Natural killer cell (primary cell): ENCODE results near the gene ACBD4. TPM values are rescaled to one million over a fixed set of nuclear protein-coding genes. Genes with fewer than 3 reads are reported as not detected.

Source experiments
- ATAC-seq, 3 donors: fragments of 150-1000 bp in 2 of 3; fragments of 200-7000 bp in 1 of 3; cut with Tn5 transposase; 1 replicate in 1 of 3; 2 replicates in 2 of 3; pipeline ENCODE4 v1.10.0; 2021; ENCODE audit warnings: mild to moderate bottlenecking in 2 of 3, moderate library complexity in 2 of 3
- DNase-seq, 2 donors: peaks; one replicate each; pipeline versions ENCODE4 v3.0.0 to v3.0.0-alpha.2; 2013 to 2021; ENCODE audit warnings: mixed read lengths in 1 of 2
- H3K27ac ChIP-seq: one replicate; pipeline ENCODE4 v1.5.1; 2013; ENCODE audit warnings: mild to moderate bottlenecking, low read length
- H3K27me3 ChIP-seq: one replicate; pipeline ENCODE4 v1.6.1; 2013; ENCODE audit warnings: low read length; ENCODE audit not compliant: control insufficient read depth, insufficient read depth
- H3K36me3 ChIP-seq: one replicate; pipeline ENCODE4 v1.6.1; 2013; ENCODE audit warnings: low read length; ENCODE audit not compliant: control insufficient read depth, insufficient read depth
- H3K4me1 ChIP-seq: one replicate; pipeline ENCODE4 v1.6.1; 2013; ENCODE audit warnings: low read length; ENCODE audit not compliant: control insufficient read depth, insufficient read depth
- H3K4me3 ChIP-seq: one replicate; pipeline ENCODE4 v1.5.1; 2013; ENCODE audit warnings: low read length
- H3K9me3 ChIP-seq: one replicate; pipeline ENCODE4 v1.6.1; 2013; ENCODE audit warnings: low read length; ENCODE audit not compliant: control insufficient read depth, insufficient read depth
- H3K27ac Mint-ChIP-seq, 2 donors: one replicate each; pipeline ENCODE4 v1.8.0; 2022; ENCODE audit warnings: mild to moderate bottlenecking in 2 of 2, mixed read lengths in 2 of 2, moderate library complexity in 1 of 2
- H3K27me3 Mint-ChIP-seq, 2 donors: one replicate each; pipeline ENCODE4 v1.8.0; 2022; ENCODE audit warnings: low read depth in 2 of 2, mixed read lengths in 2 of 2
- H3K36me3 Mint-ChIP-seq: one replicate; pipeline ENCODE4 v1.8.0; 2022; ENCODE audit warnings: mixed read lengths
- H3K4me1 Mint-ChIP-seq, 2 donors: one replicate each; pipeline ENCODE4 v1.8.0; 2022; ENCODE audit warnings: mixed read lengths in 2 of 2
- H3K4me3 Mint-ChIP-seq: one replicate; pipeline ENCODE4 v1.8.0; 2022; ENCODE audit warnings: mild to moderate bottlenecking, moderate library complexity, mixed read lengths
- H3K9me3 Mint-ChIP-seq, 2 donors: one replicate each; pipeline ENCODE4 v1.8.0; 2022; ENCODE audit warnings: mixed read lengths in 2 of 2
- WGBS: methylation state at CpG from one replicate; pipeline ENCODE4 v1.1.7; 2013; ENCODE audit warnings: missing lambda C conversion rate; ENCODE audit not compliant: insufficient coverage; 5-methylcytosine and 5-hydroxymethylcytosine counted together
- intact Hi-C: fragments of 100-400 bp; cut with micrococcal nuclease; formaldehyde crosslinking; loops from one replicate; pipeline ENCODE4 v1.14.2; 2022
- total RNA-seq, 4 donors: library from RNA; stranded (reverse); fragments of 120-200 nt in 1 of 4; gene quantifications; one replicate each; pipeline versions ENCODE4 v1.2.3 to v1.2.4, GENCODE V29; 2013 to 2022
- TF ChIP-seq, protein P1 (sequence below): fragments of 200-600 bp; IDR thresholded peaks from one replicate; pipeline ENCODE4 v1.8.0; 2022; ENCODE audit warnings: antibody characterized with exemption

The ACBD4 gene
- total RNA-seq, 3 donors from 2014 or later (not counting 1 experiment from before 2014, with no cell fraction given) = 12.0 to 15.9 (median 14.2) TPM

- H3K36me3 Mint-ChIP-seq = peaks cover 6% of the 10 kb centered on the region
These were observed 9.5 kb downstream of the ACBD4 start for GRCh38 chr17:45145035-45145389.

DNA sequence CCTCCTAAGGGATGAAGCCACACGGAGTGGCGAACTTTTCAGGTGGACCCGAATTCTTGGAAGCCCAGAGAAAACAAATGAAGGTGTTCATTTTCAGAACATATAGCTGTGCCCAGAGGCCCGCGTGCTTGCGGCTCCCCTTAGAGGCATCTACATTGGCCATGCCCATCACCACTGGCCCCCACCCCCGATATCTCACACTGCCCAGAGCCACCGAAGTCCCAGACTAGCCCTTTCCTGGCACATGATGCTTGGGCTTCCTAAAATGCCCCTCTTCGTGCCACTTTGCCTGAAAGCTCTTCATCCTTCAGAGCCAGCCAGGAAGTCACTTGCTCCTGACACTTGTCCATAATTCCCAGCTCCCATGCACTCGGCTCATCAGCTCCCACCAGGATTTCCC, 10.7 kb downstream of the ACBD4 start:
- peaks cover 6% of the 10 kb centered on the region for H3K36me3 Mint-ChIP-seq

More at GRCh38 chr17:45145035-45145389, 9.5 kb downstream of the ACBD4 start:
- peaks cover 42 to 61% of the 10 kb centered on the region in 2 donors for H3K4me1 Mint-ChIP-seq
- H3K4me3 Mint-ChIP-seq = peak overlapping the region; percentile 100
- TF ChIP-seq, protein P1, sequence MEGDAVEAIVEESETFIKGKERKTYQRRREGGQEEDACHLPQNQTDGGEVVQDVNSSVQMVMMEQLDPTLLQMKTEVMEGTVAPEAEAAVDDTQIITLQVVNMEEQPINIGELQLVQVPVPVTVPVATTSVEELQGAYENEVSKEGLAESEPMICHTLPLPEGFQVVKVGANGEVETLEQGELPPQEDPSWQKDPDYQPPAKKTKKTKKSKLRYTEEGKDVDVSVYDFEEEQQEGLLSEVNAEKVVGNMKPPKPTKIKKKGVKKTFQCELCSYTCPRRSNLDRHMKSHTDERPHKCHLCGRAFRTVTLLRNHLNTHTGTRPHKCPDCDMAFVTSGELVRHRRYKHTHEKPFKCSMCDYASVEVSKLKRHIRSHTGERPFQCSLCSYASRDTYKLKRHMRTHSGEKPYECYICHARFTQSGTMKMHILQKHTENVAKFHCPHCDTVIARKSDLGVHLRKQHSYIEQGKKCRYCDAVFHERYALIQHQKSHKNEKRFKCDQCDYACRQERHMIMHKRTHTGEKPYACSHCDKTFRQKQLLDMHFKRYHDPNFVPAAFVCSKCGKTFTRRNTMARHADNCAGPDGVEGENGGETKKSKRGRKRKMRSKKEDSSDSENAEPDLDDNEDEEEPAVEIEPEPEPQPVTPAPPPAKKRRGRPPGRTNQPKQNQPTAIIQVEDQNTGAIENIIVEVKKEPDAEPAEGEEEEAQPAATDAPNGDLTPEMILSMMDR = no peak
- peaks cover 47% of the 10 kb centered on the region for H3K4me1 ChIP-seq
- no peak overlapping the region for H3K27ac ChIP-seq
- DNase-seq = peak in 1 of 2 donors; percentile 17
- H3K27me3 Mint-ChIP-seq = no peaks in the 10 kb centered on the region
- no peaks in the 10 kb centered on the region for H3K9me3 Mint-ChIP-seq
- H3K27me3 ChIP-seq = no peaks in the 10 kb centered on the region
- H3K9me3 ChIP-seq = no peaks in the 10 kb centered on the region
- H3K4me3 ChIP-seq = no peak overlapping the region
- ATAC-seq = no peak
- intact Hi-C loops = loop anchor here (5.0 to 10.0 kb wide), 2 partner anchors 172 to 1050 kb away; partner anchors contain the start of genes KANSL1 and MAP3K14
- no peaks in the 10 kb centered on the region for H3K36me3 ChIP-seq
- WGBS = 91% methylated on average over 8 of the region's 8 CpGs
- peak overlapping the region in 1 of 2 donors; percentile 98 for H3K27ac Mint-ChIP-seq

DNA sequence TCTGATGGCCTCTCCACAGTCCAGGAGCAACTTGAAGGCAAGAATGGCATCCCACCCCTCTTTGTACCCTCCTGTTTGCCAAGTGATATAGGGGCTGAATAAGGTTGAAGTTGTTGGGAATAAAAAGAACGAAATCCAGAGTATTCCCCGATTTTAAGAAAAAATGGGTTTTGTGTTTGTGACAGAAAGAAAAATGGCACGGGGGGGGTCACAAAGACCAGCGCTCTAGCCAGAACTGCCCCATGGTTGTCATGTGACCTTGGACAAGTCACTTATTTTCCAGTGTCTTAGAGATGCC, 11.1 kb downstream of the ACBD4 start:
- no peak overlapping the region for H3K4me3 ChIP-seq

More for the DNA sequence above, 10.7 kb downstream of the ACBD4 start:
- Histone ChIP-seq H3K4me3 (no peak overlapping the region), H3K9me3 (no peaks in the 10 kb centered on the region), H3K27me3 (no peaks in the 10 kb centered on the region), H3K27ac (no peak overlapping the region), H3K4me1 (peaks cover 50% of the 10 kb centered on the region), H3K36me3 (no peaks in the 10 kb centered on the region)
- DNase-seq (peak in 1 of 2 donors; percentile 12), ATAC-seq (no peak)
- Mint-ChIP-seq H3K9me3 (no peaks in the 10 kb centered on the region), H3K27ac (peak overlapping the region; percentile 98 to 100), H3K27me3 (no peaks in the 10 kb centered on the region), H3K4me3 (peak overlapping the region; percentile 100), H3K4me1 (peaks cover 46 to 63% of the 10 kb centered on the region in 2 donors)
- TF ChIP-seq, protein P1 = no peak
- intact Hi-C loops = loop anchor here (5.0 to 10.0 kb wide), 2 partner anchors 171 to 1049 kb away; partner anchors contain the start of genes KANSL1 and MAP3K14
- 97% methylated on average over 10 of the region's 10 CpGs for WGBS

More for the DNA sequence above, 11.1 kb downstream of the ACBD4 start:
- TF ChIP-seq, protein P1 = no peak
- Mint-ChIP-seq H3K36me3 (peaks cover 6% of the 10 kb centered on the region), H3K27ac (peak overlapping the region; percentile 98 to 100), H3K4me3 (peak overlapping the region; percentile 100), H3K9me3 (no peaks in the 10 kb centered on the region), H3K27me3 (no peaks in the 10 kb centered on the region), H3K4me1 (peaks cover 48 to 63% of the 10 kb centered on the region in 2 donors)
- no peaks in the 10 kb centered on the region for H3K27me3 ChIP-seq
- H3K4me1 ChIP-seq = peaks cover 50% of the 10 kb centered on the region
- no peaks in the 10 kb centered on the region for H3K9me3 ChIP-seq
- DNase-seq = no peak
- WGBS = 97% methylated on average over 4 of the region's 4 CpGs
- no peak overlapping the region for H3K27ac ChIP-seq
- H3K36me3 ChIP-seq = no peaks in the 10 kb centered on the region
- ATAC-seq = no peak
- intact Hi-C loops = loop anchor here (5.0 to 10.0 kb wide), 2 partner anchors 171 to 1048 kb away; partner anchors contain the start of genes KANSL1 and MAP3K14
